H9 (cell line): ENCODE data around the gene TMEM174. TPM values are rescaled to one million over a fixed set of nuclear protein-coding genes. Genes with fewer than 3 reads are reported as not detected.

ENCODE experiments used
- DNase-seq: peaks from one replicate; pipeline ENCODE4 v3.0.0-alpha.2; 2017
- H2AFZ ChIP-seq: one replicate; pipeline ENCODE4 v1.6.1; 2013; ENCODE audit warnings: mild to moderate bottlenecking, low read length, control low read depth, moderate library complexity
- H2AK5ac ChIP-seq: 2 replicates; pipeline ENCODE4 v1.6.1; 2013; ENCODE audit warnings: low read length, control low read depth, mixed read lengths; ENCODE audit not compliant: insufficient read length
- H2BK120ac ChIP-seq: one replicate; pipeline ENCODE4 v1.6.1; 2013; ENCODE audit warnings: low read depth, mild to moderate bottlenecking, low read length, control low read depth, inconsistent platforms; ENCODE audit not compliant: poor library complexity, severe bottlenecking
- H2BK12ac ChIP-seq: 2 replicates; pipeline ENCODE4 v1.6.1; 2013; ENCODE audit warnings: low read length, control low read depth, mixed read lengths, low read depth; ENCODE audit not compliant: insufficient read length
- H2BK15ac ChIP-seq: 2 replicates; pipeline ENCODE4 v1.6.1; 2013; ENCODE audit warnings: low read depth, low read length, control low read depth
- H2BK20ac ChIP-seq: one replicate; pipeline ENCODE4 v1.6.1; 2013; ENCODE audit warnings: low read depth, mild to moderate bottlenecking, low read length, control low read depth, inconsistent platforms; ENCODE audit not compliant: poor library complexity, severe bottlenecking
- H2BK5ac ChIP-seq: 2 replicates; pipeline ENCODE4 v1.6.1; 2013; ENCODE audit warnings: low read length, control low read depth, mixed read lengths; ENCODE audit not compliant: insufficient read length
- H3K14ac ChIP-seq: 2 replicates; pipeline ENCODE4 v1.6.1; 2013; ENCODE audit warnings: low read length, control low read depth; ENCODE audit not compliant: insufficient read depth
- H3K18ac ChIP-seq: 2 replicates; pipeline ENCODE4 v1.6.1; 2013; ENCODE audit warnings: low read depth, mild to moderate bottlenecking, mixed read lengths, low read length, control low read depth; ENCODE audit not compliant: insufficient read length
- H3K23ac ChIP-seq: 2 replicates; pipeline ENCODE4 v1.6.1; 2013; ENCODE audit warnings: low read length, control low read depth, mixed read lengths, low read depth; ENCODE audit not compliant: insufficient read length
- H3K23me2 ChIP-seq: 2 replicates; pipeline ENCODE4 v1.6.1; 2013; ENCODE audit warnings: low read depth, mild to moderate bottlenecking, mixed read lengths, low read length, control low read depth; ENCODE audit not compliant: insufficient read length, poor library complexity, severe bottlenecking
- H3K27ac ChIP-seq: 2 replicates; pipeline ENCODE4 v1.5.1; 2013; ENCODE audit warnings: low read length, control low read depth, mixed read lengths, low read depth; ENCODE audit not compliant: insufficient read length
- H3K27me3 ChIP-seq: 2 replicates; pipeline ENCODE4 v1.6.1; 2013; ENCODE audit warnings: low read length, control low read depth, inconsistent platforms; ENCODE audit not compliant: insufficient read depth
- H3K4ac ChIP-seq: 2 replicates; pipeline ENCODE4 v1.6.1; 2013; ENCODE audit warnings: low read depth, mild to moderate bottlenecking, control low read depth, inconsistent platforms, low read length, moderate library complexity
- H3K4me1 ChIP-seq: 2 replicates; pipeline ENCODE4 v1.6.1; 2013; ENCODE audit warnings: low read length, control low read depth, inconsistent platforms; ENCODE audit not compliant: insufficient read depth
- H3K4me2 ChIP-seq: 2 replicates; pipeline ENCODE4 v1.6.1; 2013; ENCODE audit warnings: low read length, control low read depth, mixed read lengths; ENCODE audit not compliant: insufficient read length, insufficient read depth
- H3K56ac ChIP-seq: 2 replicates; pipeline ENCODE4 v1.6.1; 2013; ENCODE audit warnings: low read depth, mild to moderate bottlenecking, mixed read lengths, low read length, control low read depth; ENCODE audit not compliant: insufficient read length
- H3K79me1 ChIP-seq: 2 replicates; pipeline ENCODE4 v1.6.1; 2013; ENCODE audit warnings: low read depth, mild to moderate bottlenecking, moderate library complexity, low read length, control low read depth, inconsistent platforms; ENCODE audit not compliant: insufficient read depth, poor library complexity, severe bottlenecking
- H3K79me2 ChIP-seq: 2 replicates; pipeline ENCODE4 v1.6.1; 2013; ENCODE audit warnings: low read length, control low read depth, inconsistent platforms; ENCODE audit not compliant: insufficient read depth
- H3K9ac ChIP-seq: 2 replicates; pipeline ENCODE4 v1.6.1; 2013; ENCODE audit warnings: low read length, control low read depth, mixed read lengths; ENCODE audit not compliant: insufficient read length; ENCODE audit errors: extremely low read depth
- H3K9me3 ChIP-seq: one replicate; pipeline ENCODE4 v1.6.1; 2013; ENCODE audit warnings: low read depth, low read length, inconsistent platforms; ENCODE audit not compliant: control insufficient read depth
- H3T11ph ChIP-seq: one replicate; pipeline ENCODE4 v1.6.1; 2013; ENCODE audit warnings: mild to moderate bottlenecking, low read length, control low read depth, inconsistent platforms
- H4K20me1 ChIP-seq: one replicate; pipeline ENCODE4 v1.6.1; 2013; ENCODE audit not compliant: control insufficient read depth, insufficient read length, insufficient read depth
- H4K5ac ChIP-seq: 2 replicates; pipeline ENCODE4 v1.6.1; 2013; ENCODE audit warnings: low read depth, mild to moderate bottlenecking, mixed read lengths, low read length, control low read depth; ENCODE audit not compliant: insufficient read length
- H4K8ac ChIP-seq: replicated peaks from 2 replicates; pipeline ENCODE4 v1.6.1; 2013; ENCODE audit warnings: low read length, control low read depth, mixed read lengths, low read depth; ENCODE audit not compliant: insufficient read length
- H4K91ac ChIP-seq: 2 replicates; pipeline ENCODE4 v1.6.1; 2013; ENCODE audit warnings: low read depth, mild to moderate bottlenecking, moderate library complexity, mixed read lengths, low read length, control low read depth; ENCODE audit not compliant: insufficient read length
- H3K27ac Mint-ChIP-seq, 3 experiments: 2 replicates in 2 of 3; 3 replicates in 1 of 3; pipeline ENCODE4 v1.8.0; 2020 to 2021; ENCODE audit warnings: mixed read lengths in 3 of 3, mild to moderate bottlenecking in 1 of 3, moderate library complexity in 1 of 3
- H3K27me3 Mint-ChIP-seq: 2 replicates; pipeline ENCODE4 v1.8.0; 2021; ENCODE audit warnings: low read depth, mild to moderate bottlenecking, moderate library complexity, mixed read lengths
- H3K36me3 Mint-ChIP-seq, 3 experiments: 2 replicates in 2 of 3; 3 replicates in 1 of 3; pipeline ENCODE4 v1.8.0; 2020 to 2021; ENCODE audit warnings: low read depth in 3 of 3, mixed read lengths in 3 of 3; ENCODE audit not compliant: insufficient read depth in 1 of 3
- H3K4me1 Mint-ChIP-seq, 2 experiments: 2 replicates each; pipeline ENCODE4 v1.8.0; 2020; ENCODE audit warnings: mixed read lengths in 2 of 2
- H3K4me3 Mint-ChIP-seq, 2 experiments: 2 replicates in 1 of 2; 3 replicates in 1 of 2; pipeline ENCODE4 v1.8.0; 2020 to 2021; ENCODE audit warnings: mild to moderate bottlenecking in 2 of 2, mixed read lengths in 2 of 2, moderate library complexity in 1 of 2
- H3K9me3 Mint-ChIP-seq, 2 experiments: 2 replicates in 1 of 2; 3 replicates in 1 of 2; pipeline ENCODE4 v1.8.0; 2020; ENCODE audit warnings: mild to moderate bottlenecking in 2 of 2, mixed read lengths in 2 of 2, moderate library complexity in 1 of 2
- CTCF ChIP-seq: fragments of 200-600 bp; sonication (generic); conservative IDR thresholded peaks from 3 replicates; pipeline ENCODE4 v1.8.0; 2021; ENCODE audit warnings: antibody characterized with exemption, mild to moderate bottlenecking
- WGBS: extraction: QIAGEN DNeasy Blood & Tissue Kit; methylation state at CpG from one replicate; pipeline ENCODE4 v1.1.7; 2013; ENCODE audit warnings: missing lambda C conversion rate, low lambda C conversion rate, mixed read lengths; ENCODE audit not compliant: insufficient read length; ENCODE audit errors: extremely low coverage; 5-methylcytosine and 5-hydroxymethylcytosine counted together
- total RNA-seq: library from RNA; stranded (reverse); gene quantifications from 2 replicates; pipeline ENCODE4 v1.2.1, GENCODE V29; 2021

TMEM174 gene
- total RNA-seq, 1 experiment from 2014 or later: not detected

- Histone ChIP-seq H4K20me1 (no peaks in the 10 kb centered on the region), H3K4me2 (no peak overlapping the region)
Measured at GRCh38 chr5:73139485-73139884, 33.5 kb upstream of the TMEM174 start.

More at GRCh38 chr5:73139485-73139884, 33.5 kb upstream of the TMEM174 start:
- H4K8ac ChIP-seq: no peak overlapping the region
- TF ChIP-seq CTCF: no peak
- H3K56ac ChIP-seq: no peak overlapping the region
- no peak overlapping the region for H2AK5ac ChIP-seq
- Mint-ChIP-seq H3K27ac (no peak overlapping the region), H3K4me3 (no peak overlapping the region; a peak in 1 of 5 replicates), H3K36me3 (no peaks in the 10 kb centered on the region), H3K27me3 (peaks cover 2% of the 10 kb centered on the region; the same call in 1 of the 2 replicates), H3K9me3 (no peaks in the 10 kb centered on the region), H3K4me1 (peaks cover 9 to 15% of the 10 kb centered on the region in 2 experiments)
- DNase-seq: no peak
- no peak overlapping the region for H3T11ph ChIP-seq
- no peaks in the 10 kb centered on the region for H3K79me1 ChIP-seq
- H3K14ac ChIP-seq: no peak overlapping the region
- no peak overlapping the region for H2BK120ac ChIP-seq
- no peaks in the 10 kb centered on the region for H3K9me3 ChIP-seq
- H4K5ac ChIP-seq: no peak overlapping the region
- H3K4me1 ChIP-seq: peaks cover 2% of the 10 kb centered on the region
- no CpG with 5 or more reads among the region's 3 CpGs for WGBS
- no peak overlapping the region for H2BK5ac ChIP-seq
- no peak overlapping the region for H3K23ac ChIP-seq
- H3K27ac ChIP-seq: no peak overlapping the region
- H2AFZ ChIP-seq: no peak overlapping the region
- no peaks in the 10 kb centered on the region for H3K27me3 ChIP-seq
- no peaks in the 10 kb centered on the region for H3K79me2 ChIP-seq
- H4K91ac ChIP-seq: no peak overlapping the region
- no peak overlapping the region for H3K4ac ChIP-seq
- H2BK15ac ChIP-seq: no peak overlapping the region
- H3K23me2 ChIP-seq: no peaks in the 10 kb centered on the region
- H3K9ac ChIP-seq: no peak overlapping the region
- H3K18ac ChIP-seq: no peak overlapping the region
- H2BK12ac ChIP-seq: no peak overlapping the region
- H2BK20ac ChIP-seq: no peak overlapping the region
